ENCODE measurements around the gene CROCC2. TPM values are rescaled to one million over a fixed set of nuclear protein-coding genes. Genes with fewer than 3 reads are reported as not detected.

The CROCC2 gene
- total and polyA plus RNA-seq, 2 experiments from 2014 or later = not detected

- Histone ChIP-seq H3K27ac (no peak overlapping the region), H3K27me3 (no peaks in the 10 kb centered on the region), H3K4me1 (ENCODE audit: low read depth) (no peaks in the 10 kb centered on the region), H3K36me3 (no peaks in the 10 kb centered on the region), H3K4me3 (no peak overlapping the region), H3K9me3 (ENCODE audit: low read depth) (no peaks in the 10 kb centered on the region)
- DNase-seq (ENCODE audit: low read depth in 1 of 2, low spot score in 1 of 2) = no peak
- TF ChIP-seq, protein P1, sequence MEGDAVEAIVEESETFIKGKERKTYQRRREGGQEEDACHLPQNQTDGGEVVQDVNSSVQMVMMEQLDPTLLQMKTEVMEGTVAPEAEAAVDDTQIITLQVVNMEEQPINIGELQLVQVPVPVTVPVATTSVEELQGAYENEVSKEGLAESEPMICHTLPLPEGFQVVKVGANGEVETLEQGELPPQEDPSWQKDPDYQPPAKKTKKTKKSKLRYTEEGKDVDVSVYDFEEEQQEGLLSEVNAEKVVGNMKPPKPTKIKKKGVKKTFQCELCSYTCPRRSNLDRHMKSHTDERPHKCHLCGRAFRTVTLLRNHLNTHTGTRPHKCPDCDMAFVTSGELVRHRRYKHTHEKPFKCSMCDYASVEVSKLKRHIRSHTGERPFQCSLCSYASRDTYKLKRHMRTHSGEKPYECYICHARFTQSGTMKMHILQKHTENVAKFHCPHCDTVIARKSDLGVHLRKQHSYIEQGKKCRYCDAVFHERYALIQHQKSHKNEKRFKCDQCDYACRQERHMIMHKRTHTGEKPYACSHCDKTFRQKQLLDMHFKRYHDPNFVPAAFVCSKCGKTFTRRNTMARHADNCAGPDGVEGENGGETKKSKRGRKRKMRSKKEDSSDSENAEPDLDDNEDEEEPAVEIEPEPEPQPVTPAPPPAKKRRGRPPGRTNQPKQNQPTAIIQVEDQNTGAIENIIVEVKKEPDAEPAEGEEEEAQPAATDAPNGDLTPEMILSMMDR (IDR thresholded peaks at IDR 0.05; ENCODE audit: low read depth, low read length) = no peak
These were observed 45.0 kb downstream of the CROCC2 start for GRCh38 chr2:240951045-240951594.

DNA sequence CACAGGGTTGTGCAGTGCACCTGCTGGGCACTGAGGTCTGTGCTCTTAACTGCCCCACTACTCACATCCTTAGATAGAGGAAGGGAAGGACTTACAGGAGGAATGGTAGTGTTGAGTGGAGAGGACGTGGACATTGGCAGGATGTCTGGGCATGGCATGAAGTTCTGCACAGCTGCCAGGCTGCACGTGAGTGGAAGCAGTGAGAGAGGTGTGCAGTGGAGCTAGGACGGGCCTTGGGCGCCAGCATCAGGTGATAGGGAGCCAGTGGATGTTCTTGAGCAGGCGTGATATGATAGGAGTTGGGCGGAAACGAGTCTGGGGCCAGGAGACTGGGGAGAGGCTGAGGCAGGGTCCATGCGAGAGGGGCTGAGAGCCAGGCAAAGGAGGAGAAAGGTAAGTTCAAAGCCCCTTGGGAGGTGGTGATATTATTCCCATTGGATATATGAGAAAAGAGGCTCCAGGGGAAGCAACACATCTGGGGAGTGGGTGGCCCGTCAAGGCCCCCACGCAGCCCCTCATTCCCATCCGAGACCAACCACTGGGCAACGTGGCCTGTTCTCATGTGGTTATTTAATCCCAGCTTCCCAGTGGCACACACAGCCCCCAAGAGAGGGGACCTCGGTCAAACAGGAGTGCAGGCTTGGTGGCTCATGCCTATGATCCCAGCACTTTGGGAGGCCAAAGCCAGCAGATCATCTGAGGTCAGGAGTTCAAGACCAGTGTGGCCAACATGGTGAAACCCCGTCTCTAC, 46.5 kb downstream of the CROCC2 start:
- TF ChIP-seq, protein P1 (IDR thresholded peaks at IDR 0.05; ENCODE audit: low read depth, low read length) = no peak
- Histone ChIP-seq H3K4me1 (ENCODE audit: low read depth) (no peaks in the 10 kb centered on the region), H3K27ac (no peak overlapping the region), H3K27me3 (no peaks in the 10 kb centered on the region), H3K9me3 (ENCODE audit: low read depth) (no peaks in the 10 kb centered on the region), H3K36me3 (no peaks in the 10 kb centered on the region), H3K4me3 (no peak overlapping the region)
- DNase-seq (ENCODE audit: low read depth in 1 of 2, low spot score in 1 of 2) = no peak

- DNase-seq (ENCODE audit: low read depth in 1 of 2, low spot score in 1 of 2) = no peak
- no peaks in the 10 kb centered on the region for H3K36me3 ChIP-seq
- H3K4me3 ChIP-seq = no peak overlapping the region
- no peaks in the 10 kb centered on the region for H3K27me3 ChIP-seq
- H3K27ac ChIP-seq = no peak overlapping the region
- H3K9me3 ChIP-seq (ENCODE audit: low read depth) = no peaks in the 10 kb centered on the region
- H3K4me1 ChIP-seq (ENCODE audit: low read depth) = no peaks in the 10 kb centered on the region
- TF ChIP-seq, protein P1 (IDR thresholded peaks at IDR 0.05; ENCODE audit: low read depth, low read length) = no peak
These were observed 47.6 kb downstream of the CROCC2 start for GRCh38 chr2:240953426-240954410.

GRCh38 chr2:240954436-240955305, 48.5 kb downstream of the CROCC2 start:
- Histone ChIP-seq H3K27me3 (no peaks in the 10 kb centered on the region), H3K4me3 (no peak overlapping the region), H3K4me1 (ENCODE audit: low read depth) (no peaks in the 10 kb centered on the region), H3K36me3 (no peaks in the 10 kb centered on the region), H3K27ac (no peak overlapping the region), H3K9me3 (ENCODE audit: low read depth) (no peaks in the 10 kb centered on the region)
- TF ChIP-seq, protein P1 (IDR thresholded peaks at IDR 0.05; ENCODE audit: low read depth, low read length) = no peak
- DNase-seq (ENCODE audit: low read depth in 1 of 2, low spot score in 1 of 2) = no peak
